T follicular helper cell (primary cell): ENCODE results near the gene KIF26B.

Experiments used
- DNase-seq: peaks from one replicate; pipeline ENCODE4 v3.0.0-alpha.2; 2020; ENCODE audit warnings: low read depth

KIF26B gene

GRCh38 chr1:245132771-245133170 is 22.0 kb upstream of the KIF26B start:
- DNase-seq, result no peak

GRCh38 chr1:245133995-245134715 is 20.6 kb upstream of the KIF26B start:
- no peak for DNase-seq

GRCh38 chr1:245142171-245142798 is 12.5 kb upstream of the KIF26B start:
- DNase-seq, result no peak

GRCh38 chr1:245142976-245143375 is 11.8 kb upstream of the KIF26B start:
- no peak for DNase-seq

- DNase-seq, result no peak
These were observed 10.9 kb upstream of the KIF26B start for GRCh38 chr1:245143849-245144248.

- no peak for DNase-seq
These were observed 6.7 kb upstream of the KIF26B start for GRCh38 chr1:245148069-245148468.

GRCh38 chr1:245148861-245149260 is 5.9 kb upstream of the KIF26B start:
- no peak for DNase-seq

GRCh38 chr1:245153081-245153551 is 1.7 kb upstream of the KIF26B start:
- DNase-seq, result peak; percentile 47

- DNase-seq, result no peak
These were observed 995 bp upstream of the KIF26B start for GRCh38 chr1:245153552-245154428.

- DNase-seq, result no peak
These were observed 671 bp downstream of the KIF26B start for GRCh38 chr1:245155272-245156040.

GRCh38 chr1:245156041-245156735 is 1.4 kb downstream of the KIF26B start:
- DNase-seq, result peak; percentile 61

GRCh38 chr1:245156736-245157505 is 2.1 kb downstream of the KIF26B start:
- no peak for DNase-seq

- DNase-seq, result no peak
These were observed 4.1 kb downstream of the KIF26B start for GRCh38 chr1:245158913-245159312.

- DNase-seq, result no peak
These were observed 5.5 kb downstream of the KIF26B start for GRCh38 chr1:245160288-245160687.

- DNase-seq, result no peak
These were observed 6.1 kb downstream of the KIF26B start for GRCh38 chr1:245160741-245161400.

GRCh38 chr1:245161866-245162265 is 7.1 kb downstream of the KIF26B start:
- DNase-seq, result no peak

- no peak for DNase-seq
These were observed 11.7 kb downstream of the KIF26B start for GRCh38 chr1:245166471-245166885.

- DNase-seq, result no peak
These were observed 13.3 kb downstream of the KIF26B start for GRCh38 chr1:245168086-245168485.

- DNase-seq, result no peak
These were observed 14.1 kb downstream of the KIF26B start for GRCh38 chr1:245168906-245169305.

GRCh38 chr1:245169376-245169775 is 14.6 kb downstream of the KIF26B start:
- no peak for DNase-seq
